ENCODE data around the gene HES4.

HES4 gene

DNA sequence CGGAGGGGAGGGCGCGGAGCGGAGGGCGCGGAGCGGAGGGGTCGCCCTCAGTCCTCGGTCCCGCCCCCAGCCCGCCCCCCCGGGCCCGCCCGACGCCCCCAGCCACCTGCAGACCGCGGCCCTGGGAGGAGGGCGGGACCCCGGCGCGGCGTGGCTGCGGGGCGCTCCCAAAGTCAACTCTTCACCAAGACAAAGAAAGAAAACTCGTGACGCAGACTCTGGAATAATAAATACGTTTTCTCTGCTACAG lies 1.2 kb downstream of the HES4 start:
- no peak overlapping the region for H3K27ac ChIP-seq (ENCODE audit: low read length)
- no peaks in the 10 kb centered on the region for H4K20me1 ChIP-seq (ENCODE audit: insufficient read depth, low read length)
- no peaks in the 10 kb centered on the region for H3K79me2 ChIP-seq (ENCODE audit: low read length)
- no peaks in the 10 kb centered on the region for H3K9me3 ChIP-seq (replicated peaks; ENCODE audit: insufficient read depth, low read length)
- no peaks in the 10 kb centered on the region for H3K36me3 ChIP-seq (replicated peaks; ENCODE audit: insufficient read depth, low read length)
- H3K9ac ChIP-seq (ENCODE audit: low read length), result no peak overlapping the region
- no peaks in the 10 kb centered on the region for H3F3A ChIP-seq (ENCODE audit: insufficient read depth, low read length)
- TF ChIP-seq EZH2phosphoT487 (IDR thresholded peaks at IDR 0.05; ENCODE audit: low read length) (no peak), EZH2 (optimal IDR thresholded peaks at IDR 0.05; ENCODE audit: low read depth, low read length) (no peak)
- TF ChIP-seq, protein P1, sequence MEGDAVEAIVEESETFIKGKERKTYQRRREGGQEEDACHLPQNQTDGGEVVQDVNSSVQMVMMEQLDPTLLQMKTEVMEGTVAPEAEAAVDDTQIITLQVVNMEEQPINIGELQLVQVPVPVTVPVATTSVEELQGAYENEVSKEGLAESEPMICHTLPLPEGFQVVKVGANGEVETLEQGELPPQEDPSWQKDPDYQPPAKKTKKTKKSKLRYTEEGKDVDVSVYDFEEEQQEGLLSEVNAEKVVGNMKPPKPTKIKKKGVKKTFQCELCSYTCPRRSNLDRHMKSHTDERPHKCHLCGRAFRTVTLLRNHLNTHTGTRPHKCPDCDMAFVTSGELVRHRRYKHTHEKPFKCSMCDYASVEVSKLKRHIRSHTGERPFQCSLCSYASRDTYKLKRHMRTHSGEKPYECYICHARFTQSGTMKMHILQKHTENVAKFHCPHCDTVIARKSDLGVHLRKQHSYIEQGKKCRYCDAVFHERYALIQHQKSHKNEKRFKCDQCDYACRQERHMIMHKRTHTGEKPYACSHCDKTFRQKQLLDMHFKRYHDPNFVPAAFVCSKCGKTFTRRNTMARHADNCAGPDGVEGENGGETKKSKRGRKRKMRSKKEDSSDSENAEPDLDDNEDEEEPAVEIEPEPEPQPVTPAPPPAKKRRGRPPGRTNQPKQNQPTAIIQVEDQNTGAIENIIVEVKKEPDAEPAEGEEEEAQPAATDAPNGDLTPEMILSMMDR (IDR thresholded peaks at IDR 0.05; ENCODE audit: low read length), result no peak
- H3K9me2 ChIP-seq (replicated peaks; ENCODE audit: insufficient read depth, low read length), result no peaks in the 10 kb centered on the region
- no peak overlapping the region for H3K4me3 ChIP-seq (ENCODE audit: low read length)
- DNase-seq, result no peak
- no peak overlapping the region for H2AFZ ChIP-seq (ENCODE audit: low read length)
- no peak overlapping the region for H3K4me2 ChIP-seq (ENCODE audit: low read depth, low read length)
- peaks cover 79% of the 10 kb centered on the region for H3K27me3 ChIP-seq (replicated peaks; ENCODE audit: insufficient read depth, low read length)
- H3K4me1 ChIP-seq (ENCODE audit: low read length), result no peaks in the 10 kb centered on the region

DNA sequence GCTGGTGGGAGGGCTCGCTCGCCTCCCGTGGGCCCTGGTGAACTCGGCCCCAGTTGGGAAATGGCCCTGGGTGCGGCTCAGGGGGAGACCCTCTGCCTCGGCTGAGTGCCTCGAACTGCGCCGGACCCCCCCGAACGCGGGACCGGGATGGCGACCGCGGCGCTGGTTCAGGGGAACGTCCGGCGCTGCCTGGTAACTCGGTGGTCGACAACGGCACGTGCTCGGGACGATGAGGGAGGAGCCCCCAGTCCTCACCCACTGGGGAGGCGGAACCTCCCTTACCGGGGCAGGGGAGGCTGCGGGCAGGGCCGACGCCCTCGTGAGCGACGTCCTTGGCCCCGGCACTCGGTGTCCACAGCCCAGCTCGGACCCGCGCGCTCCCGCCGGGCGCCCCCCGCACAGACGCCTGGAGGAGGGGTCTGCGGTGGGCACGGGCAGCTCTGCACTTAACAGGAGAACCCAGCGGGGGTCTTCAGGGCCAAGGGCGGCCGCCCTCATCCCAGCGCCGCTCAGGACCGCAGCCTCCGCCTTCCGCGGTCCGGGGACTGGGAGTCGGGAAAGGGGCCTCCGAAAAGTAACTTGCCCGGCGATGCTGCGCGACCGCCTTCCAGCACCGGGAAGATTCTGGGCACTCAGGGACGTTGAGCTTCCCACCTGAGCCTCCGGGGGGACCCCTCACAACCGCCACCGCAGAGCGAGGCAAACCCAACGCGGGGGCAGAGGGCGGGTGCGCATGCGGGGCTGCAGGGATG lies 1.7 kb downstream of the HES4 start:
- peaks cover 78% of the 10 kb centered on the region for H3K27me3 ChIP-seq (replicated peaks; ENCODE audit: insufficient read depth, low read length)
- H2AFZ ChIP-seq (ENCODE audit: low read length), result no peak overlapping the region
- DNase-seq, result no peak
- H3K9ac ChIP-seq (ENCODE audit: low read length), result no peak overlapping the region
- no peaks in the 10 kb centered on the region for H3K9me2 ChIP-seq (replicated peaks; ENCODE audit: insufficient read depth, low read length)
- H4K20me1 ChIP-seq (ENCODE audit: insufficient read depth, low read length), result no peaks in the 10 kb centered on the region
- no peaks in the 10 kb centered on the region for H3F3A ChIP-seq (ENCODE audit: insufficient read depth, low read length)
- TF ChIP-seq EZH2 (optimal IDR thresholded peaks at IDR 0.05; ENCODE audit: low read depth, low read length) (no peak), EZH2phosphoT487 (IDR thresholded peaks at IDR 0.05; ENCODE audit: low read length) (no peak)
- TF ChIP-seq, protein P1 (IDR thresholded peaks at IDR 0.05; ENCODE audit: low read length), result no peak
- H3K9me3 ChIP-seq (replicated peaks; ENCODE audit: insufficient read depth, low read length), result no peaks in the 10 kb centered on the region
- H3K4me2 ChIP-seq (ENCODE audit: low read depth, low read length), result no peak overlapping the region
- no peaks in the 10 kb centered on the region for H3K79me2 ChIP-seq (ENCODE audit: low read length)
- H3K36me3 ChIP-seq (replicated peaks; ENCODE audit: insufficient read depth, low read length), result no peaks in the 10 kb centered on the region
- no peak overlapping the region for H3K27ac ChIP-seq (ENCODE audit: low read length)
- no peaks in the 10 kb centered on the region for H3K4me1 ChIP-seq (ENCODE audit: low read length)
- H3K4me3 ChIP-seq (ENCODE audit: low read length), result no peak overlapping the region

DNA sequence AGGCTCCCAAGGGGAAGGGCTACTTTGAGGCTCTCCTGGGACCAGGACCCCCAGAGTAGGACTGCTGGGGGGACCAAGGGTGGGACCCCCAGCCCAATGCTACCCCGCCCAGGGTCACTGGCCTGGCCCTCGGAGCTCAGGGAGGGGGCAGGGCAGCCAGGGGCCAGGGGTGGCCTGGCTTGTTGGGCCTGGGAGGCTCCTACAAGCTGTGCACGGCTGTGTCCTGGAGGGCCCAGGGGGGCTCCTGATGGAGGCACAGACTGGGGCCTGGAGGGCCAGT lies 2.2 kb downstream of the HES4 start:
- no peak overlapping the region for H2AFZ ChIP-seq (ENCODE audit: low read length)
- TF ChIP-seq EZH2phosphoT487 (IDR thresholded peaks at IDR 0.05; ENCODE audit: low read length), result no peak
- no peak for TF ChIP-seq EZH2 (optimal IDR thresholded peaks at IDR 0.05; ENCODE audit: low read depth, low read length)
- TF ChIP-seq, protein P1 (IDR thresholded peaks at IDR 0.05; ENCODE audit: low read length), result no peak
- H3K4me3 ChIP-seq (ENCODE audit: low read length), result no peak overlapping the region
- no peaks in the 10 kb centered on the region for H3K9me2 ChIP-seq (replicated peaks; ENCODE audit: insufficient read depth, low read length)
- H3K4me2 ChIP-seq (ENCODE audit: low read depth, low read length), result no peak overlapping the region
- no peak overlapping the region for H3K9ac ChIP-seq (ENCODE audit: low read length)
- no peaks in the 10 kb centered on the region for H3K4me1 ChIP-seq (ENCODE audit: low read length)
- H3K27ac ChIP-seq (ENCODE audit: low read length), result no peak overlapping the region
- H3F3A ChIP-seq (ENCODE audit: insufficient read depth, low read length), result no peaks in the 10 kb centered on the region
- H3K36me3 ChIP-seq (replicated peaks; ENCODE audit: insufficient read depth, low read length), result no peaks in the 10 kb centered on the region
- peaks cover 78% of the 10 kb centered on the region for H3K27me3 ChIP-seq (replicated peaks; ENCODE audit: insufficient read depth, low read length)
- no peak for DNase-seq
- H4K20me1 ChIP-seq (ENCODE audit: insufficient read depth, low read length), result no peaks in the 10 kb centered on the region
- H3K9me3 ChIP-seq (replicated peaks; ENCODE audit: insufficient read depth, low read length), result no peaks in the 10 kb centered on the region
- no peaks in the 10 kb centered on the region for H3K79me2 ChIP-seq (ENCODE audit: low read length)

Data from MM.1S (cell line).